Colonic mucosa (tissue), 4 donors: ENCODE results near the gene CASP8. TPM values are rescaled to one million over a fixed set of nuclear protein-coding genes. Genes with fewer than 3 reads are reported as not detected.

ENCODE experiments used
- DNase-seq: peaks from one replicate; pipeline ENCODE4 v3.0.0-alpha.2; 2020
- H3K27ac ChIP-seq: fragments of 200-600 bp; one replicate; pipeline ENCODE4 v1.8.0; 2021
- H3K27me3 ChIP-seq: fragments of 200-600 bp; one replicate; pipeline ENCODE4 v1.8.0; 2021
- H3K36me3 ChIP-seq: fragments of 200-600 bp; one replicate; pipeline ENCODE4 v1.8.0; 2021
- H3K4me1 ChIP-seq: fragments of 200-600 bp; one replicate; pipeline ENCODE4 v1.8.0; 2021; ENCODE audit warnings: mild to moderate bottlenecking
- H3K4me3 ChIP-seq: fragments of 200-600 bp; one replicate; pipeline ENCODE4 v1.8.0; 2021
- H3K9ac ChIP-seq, 2 donors: one replicate each; pipeline ENCODE4 v1.7.0; 2013; ENCODE audit warnings: control low read depth in 2 of 2, low read depth in 2 of 2, low read length in 2 of 2
- H3K9me3 ChIP-seq: fragments of 200-600 bp; one replicate; pipeline ENCODE4 v1.8.0; 2021
- CTCF ChIP-seq: fragments of 200-600 bp; IDR thresholded peaks from one replicate; pipeline ENCODE4 v1.8.0; 2022; ENCODE audit warnings: antibody characterized with exemption, mild to moderate bottlenecking
- intact Hi-C: fragments of 100-400 bp; cut with DNase I; formaldehyde crosslinking; loops from one replicate; pipeline ENCODE4 v1.14.1; 2022
- total RNA-seq, 2 donors: library from RNA; stranded (reverse); fragmentation: NEBNext Ultra II Directional in 1 of 2; extraction: Animal tissue kit (Norgen Biotek cat#: 25700) in 1 of 2; gene quantifications; one replicate each; pipeline ENCODE4 v1.2.1, GENCODE V29; 2021
- donor health status: healthy.
- donor health status: DM: no; HTN: no; CAD: no.
- donor health status: DM: no; HTN: no; CAD: no.

Gene CASP8
- total RNA-seq, 2 donors from 2014 or later, result 25.5 to 31.9 TPM

DNA sequence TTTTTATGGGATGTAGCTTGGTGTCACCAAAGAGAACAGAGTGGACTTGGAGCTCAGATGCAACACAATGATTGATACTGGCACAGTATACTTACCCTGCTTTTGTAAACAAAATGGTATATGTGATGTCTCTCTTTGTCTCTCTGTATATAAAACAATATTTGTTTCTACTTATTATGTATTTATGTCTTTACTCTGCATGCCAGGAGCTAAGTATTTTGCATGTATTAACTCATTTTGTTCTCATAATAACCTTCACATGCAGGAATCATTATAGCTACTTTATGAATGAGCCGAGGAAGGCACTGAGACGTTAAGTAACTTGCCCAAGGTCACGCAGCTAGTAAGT, 27.9 kb upstream of the CASP8 start:
- peaks cover 9% of the 10 kb centered on the region for H3K4me1 ChIP-seq
- H3K9ac ChIP-seq, result peak overlapping the region in 1 of 2 donors; percentile 39
- no peaks in the 10 kb centered on the region for H3K36me3 ChIP-seq
- TF ChIP-seq CTCF, result no peak
- intact Hi-C loops, result loop anchor here (5.0 kb wide), 1 partner anchor 50 kb away; the partner anchor contains the start of gene CASP10
- no peaks in the 10 kb centered on the region for H3K9me3 ChIP-seq
- DNase-seq, result no peak
- H3K27ac ChIP-seq, result peak overlapping the region; percentile 90
- no peak overlapping the region for H3K4me3 ChIP-seq
- H3K27me3 ChIP-seq, result no peaks in the 10 kb centered on the region

GRCh38 chr2:201233192-201233811, 27.0 kb upstream of the CASP8 start:
- peak; percentile 95 for DNase-seq
- Histone ChIP-seq H3K27me3 (no peaks in the 10 kb centered on the region), H3K9me3 (no peaks in the 10 kb centered on the region), H3K4me1 (peaks cover 8% of the 10 kb centered on the region), H3K9ac (peak overlapping the region; percentile 59 to 70), H3K27ac (peak overlapping the region; percentile 90), H3K4me3 (peak overlapping the region; percentile 56), H3K36me3 (no peaks in the 10 kb centered on the region)
- no peak for TF ChIP-seq CTCF
- intact Hi-C loops, result loop anchor here (5.0 kb wide), 1 partner anchor 51 kb away; the partner anchor contains the start of gene CASP10

DNA sequence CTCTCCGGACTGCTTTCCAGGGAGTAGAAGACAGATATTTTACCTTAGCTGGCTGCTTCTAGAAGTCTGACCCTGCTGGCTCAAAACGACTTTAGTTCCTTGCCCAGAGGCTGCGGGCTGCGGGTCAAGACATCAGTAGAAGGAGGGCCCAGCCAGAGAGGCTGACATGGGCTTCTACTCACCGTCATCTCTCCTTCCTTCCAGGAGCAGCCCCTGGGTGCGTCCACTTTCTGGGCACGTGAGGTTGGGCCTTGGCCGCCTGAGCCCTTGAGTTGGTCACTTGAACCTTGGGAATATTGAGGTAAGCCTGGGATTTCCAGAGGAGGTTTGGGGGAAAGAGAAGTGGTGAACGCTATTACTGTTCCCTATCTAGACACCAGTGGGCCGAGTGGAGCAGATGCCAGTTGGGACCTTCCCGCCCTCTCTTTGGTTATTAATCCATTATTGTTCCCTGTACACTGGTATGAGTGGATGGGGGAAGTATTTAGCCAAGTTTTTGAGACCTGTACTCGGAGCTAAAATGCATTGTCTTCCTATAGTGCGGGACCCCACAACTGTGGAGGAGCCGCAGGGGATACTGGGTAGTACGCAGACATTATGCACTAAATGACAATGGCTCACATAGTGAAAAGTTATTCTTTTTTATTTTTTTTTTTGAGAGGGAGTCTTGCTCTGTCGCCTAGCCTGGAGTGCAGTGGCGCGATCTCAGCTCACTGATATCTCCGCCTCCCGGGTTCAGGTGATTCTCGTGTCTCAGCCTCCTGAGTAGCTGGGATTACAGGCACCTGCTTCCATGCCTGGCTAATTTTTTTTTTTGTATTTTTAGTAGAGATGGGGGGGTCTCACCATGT, 26.3 kb upstream of the CASP8 start:
- H3K9ac ChIP-seq, result peak overlapping the region; percentile 59 to 70
- no peaks in the 10 kb centered on the region for H3K9me3 ChIP-seq
- intact Hi-C loops, result loop anchor here (5.0 kb wide), 1 partner anchor 52 kb away; the partner anchor contains the start of gene CASP10
- peak overlapping the region; percentile 90 for H3K27ac ChIP-seq
- no peaks in the 10 kb centered on the region for H3K27me3 ChIP-seq
- DNase-seq, result no peak
- H3K4me1 ChIP-seq, result peaks cover 6% of the 10 kb centered on the region
- H3K36me3 ChIP-seq, result no peaks in the 10 kb centered on the region
- TF ChIP-seq CTCF, result no peak
- peak overlapping the region; percentile 56 for H3K4me3 ChIP-seq

DNA sequence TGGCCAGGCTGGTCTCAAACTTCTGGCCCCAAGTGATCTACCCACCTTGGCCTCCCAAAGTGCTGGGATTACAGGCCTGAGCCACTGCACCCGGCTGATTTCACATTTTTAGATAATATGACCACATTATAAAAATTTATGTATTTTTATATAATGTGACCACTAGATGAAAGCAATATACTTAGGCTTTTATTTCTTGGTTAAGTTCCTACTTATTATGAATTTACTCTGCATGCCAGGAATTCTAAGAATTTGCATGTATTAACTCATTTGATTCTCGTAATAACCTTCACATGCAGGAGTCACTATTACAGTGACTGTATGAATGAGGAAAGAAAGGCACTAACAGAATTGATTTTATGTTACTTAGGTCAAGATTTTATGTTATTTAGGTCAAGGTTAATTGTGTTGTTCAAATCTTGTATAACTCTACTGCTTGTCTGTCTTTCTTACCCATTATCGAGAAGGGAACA, 25.6 kb upstream of the CASP8 start:
- H3K9me3 ChIP-seq, result no peaks in the 10 kb centered on the region
- TF ChIP-seq CTCF, result no peak
- no peaks in the 10 kb centered on the region for H3K36me3 ChIP-seq
- peak overlapping the region; percentile 56 for H3K4me3 ChIP-seq
- H3K27me3 ChIP-seq, result no peaks in the 10 kb centered on the region
- intact Hi-C loops, result loop anchor here (5.0 kb wide), 2 partner anchors 52 to 128 kb away; partner anchors contain the start of gene CASP10
- no peak overlapping the region for H3K9ac ChIP-seq
- no peak for DNase-seq
- peaks cover 6% of the 10 kb centered on the region for H3K4me1 ChIP-seq
- H3K27ac ChIP-seq, result peak overlapping the region; percentile 90
